Sciatic nerve (tissue), 2 donors: Measurements from ENCODE around the gene STXBP4. TPM values are rescaled to one million over a fixed set of nuclear protein-coding genes. Genes with fewer than 3 reads are reported as not detected.

Source experiments
- ATAC-seq: fragments of 200-7000 bp; cut with Tn5 transposase; one replicate; pipeline ENCODE4 v1.9.1; 2020; ENCODE audit warnings: mild to moderate bottlenecking, moderate library complexity
- DNase-seq: peaks from one replicate; pipeline ENCODE4 v3.0.0-alpha.2; 2020; ENCODE audit warnings: low spot score
- intact Hi-C: fragments of 100-400 bp; cut with DNase I; formaldehyde crosslinking; loops from one replicate; pipeline ENCODE4 v1.14.2; 2022
- total RNA-seq: library from RNA; stranded (reverse); fragmentation: NEBNext Ultra II Directional; extraction: Animal tissue kit (Norgen Biotek cat#: 25700); gene quantifications from one replicate; pipeline ENCODE4 v1.2.1, GENCODE V29; 2021
- donor health status: DM: no; HTN: no; CAD: no.
- donor health status: DM: no; HTN: no; CAD: no.

Gene STXBP4
- total RNA-seq, 1 donor from 2014 or later: 22.2 TPM

DNA sequence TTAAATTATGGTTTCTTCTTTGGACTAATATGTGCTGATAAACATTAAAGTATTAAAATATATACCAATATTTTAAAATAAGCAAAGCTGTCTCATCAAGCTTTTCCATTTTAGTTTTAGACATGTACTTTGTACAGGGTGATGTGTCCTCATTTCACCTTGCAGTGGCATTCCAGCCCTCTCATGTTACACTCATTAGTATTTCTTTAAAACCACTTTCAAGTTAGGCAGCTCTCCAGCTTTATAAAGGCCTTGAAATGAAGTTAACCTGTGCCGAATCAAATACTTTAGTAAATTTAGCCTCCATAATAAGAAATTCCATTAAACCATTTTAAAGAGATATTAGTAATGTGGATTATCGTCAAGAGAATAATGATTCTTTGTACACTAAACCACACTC, 188.6 kb downstream of the STXBP4 start:
- no peak for ATAC-seq
- intact Hi-C loops: no loop called here
- DNase-seq: no peak

DNA sequence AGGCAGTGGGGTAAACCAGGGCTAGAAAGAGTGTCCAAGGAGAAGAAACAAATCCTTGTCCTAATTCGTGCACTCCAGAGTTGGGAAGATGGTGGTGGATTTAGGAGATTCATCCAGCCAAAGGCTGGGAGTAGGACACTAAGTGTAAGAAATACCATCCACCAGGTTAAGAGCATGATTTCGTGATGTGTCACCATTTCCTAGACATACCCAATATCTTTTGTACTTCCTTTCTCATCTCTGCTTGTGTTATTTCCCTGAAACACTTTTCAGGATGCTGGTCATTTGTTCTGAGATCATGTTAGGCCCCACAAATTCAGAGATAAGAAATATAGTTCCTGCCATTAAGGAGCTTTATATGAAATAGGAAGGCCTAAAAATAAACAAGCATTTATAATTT, 189.9 kb downstream of the STXBP4 start:
- ATAC-seq (no peak), DNase-seq (no peak)
- intact Hi-C loops: no loop called here

DNA sequence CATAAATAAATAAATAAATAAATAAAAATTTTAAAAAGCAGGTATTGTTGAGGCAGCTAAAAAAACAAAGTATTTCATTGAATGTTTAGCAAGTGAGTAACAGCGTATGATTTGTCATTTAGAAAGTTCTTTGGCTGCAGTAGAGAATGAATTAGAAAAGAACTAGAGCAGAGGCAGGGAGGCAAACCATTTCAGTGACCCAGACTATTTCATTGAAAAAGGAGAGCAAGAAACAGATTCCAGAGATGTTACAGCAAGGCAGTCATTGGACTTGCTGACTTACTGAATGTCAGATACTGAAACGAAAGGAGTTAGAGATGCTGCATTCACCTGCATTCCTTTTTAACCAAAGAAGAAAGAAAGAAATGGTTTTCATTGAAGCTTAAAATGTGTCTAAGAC, 190.7 kb downstream of the STXBP4 start:
- ATAC-seq (no peak), DNase-seq (no peak)
- intact Hi-C loops: no loop called here

DNA sequence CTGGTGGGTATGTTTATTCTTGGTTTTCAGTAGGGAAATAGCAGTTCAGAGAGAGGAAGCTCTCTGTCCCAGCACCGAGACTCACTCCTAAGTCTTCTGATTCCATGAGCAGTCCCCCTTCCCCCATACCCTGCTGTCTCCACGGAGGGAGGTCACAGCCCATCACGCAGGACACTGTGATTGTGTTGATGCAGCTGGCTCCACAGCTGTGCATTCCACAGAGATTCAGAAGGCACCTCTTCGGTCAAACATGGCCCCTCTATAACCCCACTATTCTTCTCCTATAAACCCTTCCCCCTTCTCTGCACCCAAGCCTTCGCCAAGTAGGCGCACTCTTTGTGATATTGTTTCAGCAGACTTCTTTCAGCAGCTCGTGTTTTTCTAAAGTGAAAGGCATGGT, 191.9 kb downstream of the STXBP4 start:
- peak; percentile 59 for DNase-seq
- intact Hi-C loops: no loop called here
- ATAC-seq: peak; percentile 95

DNA sequence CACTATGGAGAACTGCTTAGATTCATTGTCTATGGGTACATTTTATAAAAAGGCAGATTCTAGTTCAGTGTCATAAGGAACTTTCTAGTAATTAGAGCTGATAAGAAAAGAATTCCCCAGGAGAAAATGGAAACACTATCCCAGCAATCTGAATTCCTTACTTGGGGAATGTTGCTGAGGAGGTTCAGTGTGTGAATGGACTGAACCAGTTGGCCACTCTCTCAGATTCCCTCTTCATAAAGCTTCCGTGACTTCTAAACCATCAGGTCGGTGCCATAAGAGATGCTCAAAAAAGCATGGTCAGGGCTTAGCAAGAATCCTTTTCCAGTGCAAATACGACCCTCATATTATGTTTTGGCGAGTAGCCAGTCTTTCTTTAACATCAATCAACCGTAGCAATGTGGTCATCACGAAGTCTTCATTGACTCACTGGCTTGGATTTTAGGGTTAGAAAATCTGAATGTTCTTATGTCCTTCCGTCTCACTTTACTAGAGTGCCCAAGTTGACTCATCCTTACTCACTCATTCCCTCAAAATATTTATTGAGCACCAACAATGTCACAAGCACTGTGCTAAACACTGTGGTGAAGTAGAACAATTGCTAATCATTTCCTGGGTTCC, 193.5 kb downstream of the STXBP4 start:
- intact Hi-C loops: no loop called here
- DNase-seq (no peak), ATAC-seq (no peak)

DNA sequence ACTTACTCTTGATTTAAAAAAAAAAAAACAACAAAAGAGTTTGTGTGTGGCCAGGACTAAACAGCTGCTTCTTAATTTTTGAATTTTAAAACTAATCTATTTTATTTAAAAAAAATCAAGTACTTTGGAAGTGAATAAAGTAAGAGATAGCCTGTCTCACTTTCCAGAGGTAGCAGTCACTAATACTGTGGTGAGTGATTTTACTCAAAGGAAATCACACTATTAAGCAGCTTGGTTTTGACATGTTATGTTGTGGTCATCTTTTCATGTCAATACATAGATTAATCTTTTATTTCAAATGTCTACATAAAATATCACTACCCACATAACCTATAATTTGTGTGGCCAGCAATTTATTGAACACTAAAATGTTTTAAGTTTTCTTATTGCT, 194.0 kb downstream of the STXBP4 start:
- DNase-seq: no peak

DNA sequence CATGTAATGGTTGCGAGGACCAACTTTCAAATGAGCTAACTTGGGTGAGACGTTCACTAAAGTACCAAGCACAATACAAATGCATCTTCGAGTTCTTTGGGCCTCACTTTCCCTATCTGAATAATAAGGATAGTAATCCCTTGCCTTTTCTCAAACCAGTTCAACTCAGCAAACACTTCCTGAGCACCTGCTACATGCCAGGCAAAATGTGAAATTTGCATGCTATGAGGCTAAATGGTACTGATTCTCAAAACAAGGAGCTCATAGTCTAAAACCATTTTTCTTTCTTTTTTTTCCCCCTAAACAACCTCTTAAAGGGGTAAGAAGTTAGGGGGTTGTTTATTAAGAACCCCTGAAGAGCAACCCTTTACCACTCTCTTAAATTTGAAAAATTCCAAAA, 194.8 kb downstream of the STXBP4 start:
- no peak for ATAC-seq
- intact Hi-C loops: no loop called here
- no peak for DNase-seq

More for the DNA sequence above, 194.0 kb downstream of the STXBP4 start:
- ATAC-seq: no peak
- intact Hi-C loops: no loop called here

DNA sequence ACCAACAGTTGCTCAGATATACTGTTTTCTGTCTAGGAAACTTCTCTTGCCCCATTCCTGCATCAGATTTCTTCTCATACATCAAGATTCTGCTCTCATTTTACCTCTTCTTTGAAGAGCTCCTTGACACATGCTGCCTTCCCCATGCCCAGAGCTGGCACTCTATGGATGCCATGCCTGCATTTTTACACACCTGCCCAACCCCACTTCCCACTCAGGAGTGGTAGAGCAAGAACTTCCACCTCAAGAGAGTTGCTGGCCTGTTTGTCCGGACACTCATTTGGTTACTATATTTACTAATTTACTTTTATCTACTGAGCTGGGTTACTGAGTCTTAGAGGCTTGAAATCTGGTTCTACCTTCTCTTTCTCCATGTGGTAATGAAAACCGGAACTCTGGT, 197.9 kb downstream of the STXBP4 start:
- intact Hi-C loops: no loop called here
- DNase-seq (no peak), ATAC-seq (no peak)

DNA sequence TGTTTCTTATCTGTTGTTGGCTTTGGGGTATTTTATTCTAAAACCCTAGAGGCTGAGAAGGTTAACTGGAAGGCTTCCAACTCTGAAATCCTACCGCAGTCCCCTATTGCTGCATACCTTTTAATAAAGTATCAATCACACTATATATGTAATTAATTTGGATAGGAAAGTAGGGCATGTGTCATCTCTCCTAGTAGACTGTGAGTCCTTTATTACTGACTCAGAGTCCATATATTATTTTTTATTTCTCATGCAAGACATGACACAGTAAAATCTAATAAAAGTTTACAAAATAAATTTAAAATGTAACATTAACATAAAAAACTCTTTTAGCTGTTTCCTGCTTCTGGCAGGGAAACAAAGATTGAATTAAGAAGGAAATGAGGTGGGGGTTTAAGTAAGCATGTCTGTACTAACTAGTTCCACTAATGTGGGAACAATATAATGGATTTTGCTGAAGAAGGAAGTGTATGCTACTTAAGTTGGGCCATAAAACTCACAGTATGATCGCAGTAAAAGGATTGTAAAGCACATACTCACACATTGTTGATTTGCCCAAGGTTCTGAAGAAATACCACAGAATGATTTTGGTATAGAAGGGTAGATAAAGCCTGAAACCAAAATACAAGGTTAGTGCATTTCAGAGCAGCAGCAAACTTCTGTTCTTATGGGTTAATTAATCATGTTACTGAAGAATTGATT, 198.6 kb downstream of the STXBP4 start:
- intact Hi-C loops: no loop called here
- ATAC-seq (no peak), DNase-seq (no peak)

DNA sequence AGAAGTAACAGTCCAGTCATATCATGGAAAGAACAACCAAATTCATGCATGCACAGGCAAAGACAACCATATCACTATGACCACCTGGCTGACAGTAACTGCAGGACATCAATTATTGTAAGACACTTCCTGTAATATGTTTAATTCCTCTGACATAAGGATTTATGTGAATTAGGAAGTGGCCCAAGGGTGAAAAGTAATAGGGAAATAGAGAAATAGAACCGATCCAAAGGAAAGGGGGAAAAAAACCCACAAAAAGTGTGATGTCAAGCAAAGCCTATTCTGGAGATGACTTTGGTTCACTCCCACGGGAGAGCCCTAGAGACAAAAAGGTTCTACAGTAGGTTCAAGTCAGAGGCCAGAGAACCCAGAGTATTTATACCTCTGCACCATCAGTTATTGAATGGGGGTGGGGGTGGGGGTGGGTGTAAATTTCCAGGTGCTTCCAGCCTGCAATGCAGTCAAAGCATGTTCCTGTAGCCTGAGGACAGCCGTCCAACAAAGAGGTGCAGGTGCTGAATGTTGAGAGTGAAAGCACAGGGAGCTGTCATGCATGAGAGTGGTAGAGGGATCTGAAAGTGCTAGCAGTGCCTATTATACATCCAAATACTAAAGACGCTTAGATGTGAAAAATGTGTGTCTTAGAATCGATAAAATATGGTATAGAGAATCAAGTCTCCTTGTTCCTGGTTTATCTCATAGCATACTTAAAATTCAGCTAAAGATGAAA, 200.6 kb downstream of the STXBP4 start:
- ATAC-seq: no peak
- DNase-seq: no peak
- intact Hi-C loops: no loop called here

DNA sequence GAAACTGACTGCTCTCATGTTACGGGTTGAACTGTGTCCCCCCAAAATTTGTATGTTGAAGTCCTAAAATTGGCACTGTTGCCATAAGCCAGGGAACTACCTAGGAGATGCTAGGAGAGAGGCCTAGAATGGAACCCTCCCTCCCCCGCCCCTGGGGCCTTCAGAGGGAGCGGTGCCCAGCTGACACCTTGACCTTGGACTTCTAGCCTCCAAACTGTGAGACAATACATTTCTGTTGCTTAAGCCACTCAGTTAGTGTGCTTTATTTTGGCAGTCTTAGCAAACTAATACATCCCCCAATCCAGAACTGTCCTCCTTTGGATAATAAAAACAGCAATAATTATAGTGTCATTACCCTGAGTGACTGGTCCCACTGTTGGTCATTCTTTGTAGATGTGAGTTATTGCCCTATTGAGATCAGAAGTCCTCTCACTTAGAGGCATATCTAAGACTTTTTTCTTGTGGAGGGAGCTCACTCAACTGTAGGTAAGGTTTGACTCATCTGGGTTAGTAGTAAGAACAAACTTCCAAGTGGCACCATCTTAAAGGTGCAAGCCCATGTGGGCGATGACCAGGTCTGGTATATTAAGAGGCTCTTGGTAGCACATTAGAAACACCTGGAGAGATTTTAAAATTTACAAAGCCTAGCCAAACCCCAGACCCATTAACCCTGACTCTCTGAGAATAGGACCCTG, 203.2 kb downstream of the STXBP4 start:
- intact Hi-C loops: no loop called here
- no peak for DNase-seq
- ATAC-seq: no peak

DNA sequence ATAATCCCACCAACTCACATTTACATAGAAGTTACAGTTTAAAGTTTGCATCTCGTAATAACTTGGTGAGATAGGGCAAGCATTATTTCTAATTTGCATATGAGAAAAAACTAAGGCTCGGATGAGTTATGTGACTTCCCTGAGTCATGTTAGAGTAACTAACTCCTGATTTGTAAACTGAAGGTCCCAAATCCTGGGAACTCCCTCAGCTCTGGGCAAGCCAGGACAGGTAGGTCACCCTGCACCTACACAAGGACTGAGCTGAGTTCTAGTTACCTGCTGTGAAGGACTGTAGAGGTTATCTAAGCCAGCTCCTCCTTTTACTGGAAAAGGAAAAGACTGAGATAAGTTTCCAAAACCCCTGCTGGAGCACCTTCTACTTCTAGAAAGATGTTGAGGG, 204.0 kb downstream of the STXBP4 start:
- intact Hi-C loops: no loop called here
- no peak for ATAC-seq
- no peak for DNase-seq

DNA sequence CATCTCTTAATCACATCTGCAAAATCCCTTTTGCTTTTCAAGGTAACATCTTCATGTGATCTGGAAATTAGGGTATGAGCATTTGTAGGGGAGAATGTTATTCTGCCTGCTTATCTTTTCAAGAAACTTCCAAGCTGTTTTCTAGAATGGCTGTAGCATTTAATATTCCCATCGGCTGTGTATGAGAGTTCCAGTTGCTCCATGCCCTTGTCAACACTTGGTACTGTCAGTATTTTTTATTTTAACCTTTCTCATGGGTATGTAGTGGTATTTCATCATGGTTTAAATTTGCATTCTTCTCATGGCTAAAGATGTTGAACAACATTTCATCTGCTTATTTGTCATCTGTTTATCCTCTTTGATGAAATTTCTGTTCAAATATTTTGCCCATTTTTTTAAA, 205.6 kb downstream of the STXBP4 start:
- DNase-seq (no peak), ATAC-seq (no peak)
- intact Hi-C loops: no loop called here

DNA sequence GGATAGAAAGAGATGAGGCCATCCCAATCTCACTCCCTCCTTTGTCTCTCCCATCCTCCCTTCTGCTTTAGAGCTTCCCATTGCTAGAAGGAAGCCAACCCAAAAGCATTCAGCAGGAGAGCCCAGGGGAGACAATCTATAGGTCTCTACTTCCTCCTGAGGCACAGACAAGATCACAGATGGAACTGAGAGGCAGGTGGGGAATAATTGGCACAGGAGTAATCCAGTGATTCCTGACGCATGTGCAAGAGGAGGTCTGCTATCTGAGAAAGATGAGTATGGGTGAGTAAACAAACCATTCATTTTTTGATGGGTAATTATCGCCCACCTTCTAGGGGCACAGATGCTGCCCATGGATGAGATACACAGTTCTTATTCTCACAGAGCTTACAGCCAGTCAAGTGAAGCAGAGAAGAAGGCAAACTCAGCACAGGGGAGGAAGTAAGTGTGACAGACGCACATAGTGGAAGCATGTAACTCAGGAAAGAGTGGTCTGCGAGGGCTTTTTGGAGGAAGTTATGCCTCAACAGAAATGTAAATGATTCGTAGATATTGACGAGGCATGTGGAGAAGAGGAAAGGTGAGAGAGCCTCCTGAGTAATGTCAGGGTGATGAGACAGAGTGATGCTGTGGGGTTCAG, 207.3 kb downstream of the STXBP4 start:
- ATAC-seq (no peak), DNase-seq (no peak)
- intact Hi-C loops: no loop called here

DNA sequence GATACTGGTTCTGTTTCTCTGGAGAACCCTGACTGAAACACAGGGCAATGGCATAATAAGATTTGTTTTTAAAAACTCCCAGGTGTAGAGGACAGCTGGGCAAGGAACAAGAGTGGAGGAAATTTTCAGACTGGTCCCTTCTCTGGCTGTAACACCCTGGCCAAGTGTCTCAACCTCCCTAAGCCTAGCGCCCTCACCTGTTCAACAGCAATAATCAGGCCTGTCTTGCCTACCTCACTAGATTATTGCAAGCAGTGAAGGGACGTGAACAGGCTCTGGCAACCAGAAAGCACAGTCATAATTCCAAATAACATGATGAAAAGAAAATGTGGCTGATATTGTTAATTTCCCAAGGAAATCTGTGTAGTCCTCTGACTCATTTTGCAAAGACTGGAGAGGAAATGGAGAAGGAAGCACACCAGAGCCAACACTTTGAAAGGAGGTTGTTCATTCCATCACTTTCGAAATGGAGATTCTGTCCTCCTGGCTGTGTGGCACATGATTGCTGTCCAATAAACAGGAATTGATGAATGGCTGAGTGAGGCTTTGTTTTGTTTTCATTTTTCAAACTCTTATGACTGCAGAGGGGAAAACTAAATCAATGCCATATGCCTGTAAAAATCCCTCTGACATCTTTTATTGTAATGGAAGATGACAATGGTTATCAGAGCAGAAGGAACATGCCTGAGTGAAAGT, 208.7 kb downstream of the STXBP4 start:
- DNase-seq (no peak), ATAC-seq (no peak)
- intact Hi-C loops: no loop called here

DNA sequence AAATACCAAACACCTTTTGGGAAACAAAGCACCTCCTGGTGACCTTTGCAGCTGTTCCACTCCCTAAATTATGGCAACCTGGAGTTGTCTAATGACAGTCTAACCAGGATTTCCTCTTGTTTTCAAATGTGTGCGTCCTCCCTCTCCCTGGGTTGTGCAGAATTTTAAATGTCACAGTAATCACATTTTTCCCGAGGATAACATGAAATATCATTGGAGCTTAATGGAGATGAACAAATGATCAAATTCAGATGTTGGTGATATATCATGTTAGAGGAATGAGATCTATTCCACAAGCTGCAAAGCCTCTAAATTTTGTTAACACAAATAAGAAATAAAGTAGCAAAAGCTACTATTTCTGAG, 209.3 kb downstream of the STXBP4 start:
- DNase-seq: no peak
- intact Hi-C loops: no loop called here
- no peak for ATAC-seq

DNA sequence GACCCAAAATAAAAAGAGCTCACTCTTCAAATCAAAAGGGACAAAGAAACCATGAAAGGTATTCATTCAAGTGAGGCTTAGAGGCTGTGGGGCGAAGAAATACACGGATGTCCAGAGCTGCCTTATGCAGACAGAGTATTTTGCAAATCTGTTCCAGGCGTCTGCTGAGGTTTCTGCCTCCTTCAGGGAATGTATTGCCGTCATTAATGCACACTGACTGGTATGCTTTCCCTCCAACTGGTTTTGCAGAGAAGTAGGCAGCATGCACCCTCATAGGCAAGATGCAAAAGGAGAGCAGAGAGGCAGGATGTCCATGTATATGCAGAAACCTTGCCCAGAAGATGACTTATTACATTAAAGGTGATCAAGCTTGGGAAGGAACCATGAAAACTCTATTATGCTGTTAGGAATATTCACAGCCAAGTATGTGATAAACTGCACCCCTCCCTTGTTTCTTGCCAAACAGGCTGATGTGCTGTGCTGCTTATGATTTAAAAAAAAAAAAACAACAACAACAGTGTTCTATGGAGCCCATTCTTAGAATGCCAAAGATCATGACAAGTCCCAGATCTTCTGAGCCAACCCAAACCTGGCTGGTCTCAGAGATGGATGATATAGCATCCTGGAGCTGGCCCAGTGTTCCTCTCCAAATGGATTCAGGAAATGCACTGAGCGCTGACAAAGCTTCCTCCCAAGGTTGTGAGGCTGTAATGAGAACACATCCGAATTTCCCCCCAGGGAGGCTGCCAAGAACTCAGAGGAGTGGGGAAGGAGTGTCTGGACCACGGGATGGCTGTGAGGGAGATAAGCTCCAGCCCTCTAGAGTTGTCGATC, 218.6 kb downstream of the STXBP4 start:
- intact Hi-C loops: no loop called here
- ATAC-seq: no peak

DNA sequence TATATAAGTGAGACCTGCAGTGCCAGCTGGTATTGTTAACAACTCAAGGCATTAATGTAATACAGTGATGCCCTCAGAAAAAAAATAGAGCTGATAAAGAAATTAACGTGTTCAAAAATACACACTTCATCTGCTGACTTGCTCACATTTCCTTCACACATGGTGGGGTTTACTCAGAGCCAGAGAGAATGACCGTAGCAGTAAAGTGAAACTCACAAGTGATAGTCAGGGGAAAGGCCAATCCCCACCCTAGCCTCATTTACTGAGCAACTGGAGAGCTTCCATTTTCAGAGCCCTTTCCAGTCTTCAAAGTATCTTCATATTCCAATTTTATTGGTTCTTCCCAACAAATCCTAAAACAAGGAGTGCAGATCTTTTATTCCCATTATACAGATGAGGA, 222.2 kb downstream of the STXBP4 start:
- ATAC-seq (no peak), DNase-seq (no peak)
- intact Hi-C loops: no loop called here

More for the DNA sequence above, 218.6 kb downstream of the STXBP4 start:
- no peak for DNase-seq
